ENCODE data around the gene CCDC185.
A peak's percentile ranks its signal among the peaks of the same experiment; 100 is the strongest.

CCDC185 gene

GRCh38 chr1:223393275-223394214 lies at the start of gene CCDC185:
CCDC185 (plus strand) TSS chr1:223393415; CDS start chr1:223393476, 61 bp downstream.
- DNase-seq (ENCODE audit: low spot score): no peak

- DNase-seq (ENCODE audit: low spot score): no peak
These were observed 49.5 kb upstream of the CCDC185 start for GRCh38 chr1:223343692-223344091.

GRCh38 chr1:223344491-223344890 lies 48.7 kb upstream of the CCDC185 start:
- DNase-seq (ENCODE audit: low spot score): no peak

DNA sequence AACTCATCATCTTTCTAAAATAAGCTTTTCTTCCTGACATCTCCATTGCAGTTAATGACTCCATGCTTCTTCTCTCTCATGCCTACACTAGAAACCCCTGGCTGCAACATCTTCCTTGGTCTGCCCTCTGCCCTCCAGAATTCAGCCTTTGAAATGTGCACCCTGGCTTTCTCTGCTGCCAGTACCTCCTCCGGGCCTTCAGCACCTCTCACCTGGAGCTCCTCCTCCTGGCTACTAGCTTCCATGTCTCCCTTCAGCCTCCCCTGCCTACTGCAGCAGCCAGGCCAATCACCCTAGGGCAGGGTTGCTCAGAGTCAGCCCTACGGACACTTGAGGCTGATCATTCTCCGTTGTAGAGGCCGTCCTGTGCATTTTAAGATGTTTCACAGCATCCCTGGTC lies 47.5 kb upstream of the CCDC185 start:
- DNase-seq (ENCODE audit: low spot score): no peak

- no peak for DNase-seq (ENCODE audit: low spot score)
These were observed 46.9 kb upstream of the CCDC185 start for GRCh38 chr1:223346311-223346710.

DNA sequence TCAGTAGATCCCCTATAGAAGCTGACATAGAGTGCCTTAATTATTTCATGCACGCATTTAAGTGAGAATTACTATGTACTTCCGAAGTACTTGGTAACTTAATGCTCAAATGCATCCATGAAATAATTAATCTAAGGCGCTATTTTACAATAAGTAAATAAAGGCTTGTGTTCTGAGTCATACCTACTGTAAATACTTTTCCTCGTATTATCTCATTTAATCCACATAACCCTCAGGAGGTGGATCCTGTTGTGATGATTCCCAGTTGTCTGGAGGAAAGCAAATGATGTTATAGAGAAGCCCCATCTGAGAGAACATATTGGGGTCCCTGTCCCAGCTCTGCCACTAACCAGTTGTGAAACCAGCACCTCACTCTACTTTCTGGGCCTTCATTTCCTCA lies 45.6 kb upstream of the CCDC185 start:
- no peak for DNase-seq (ENCODE audit: low spot score)

- no peak for DNase-seq (ENCODE audit: low spot score)
These were observed 44.8 kb upstream of the CCDC185 start for GRCh38 chr1:223348439-223348838.

DNA sequence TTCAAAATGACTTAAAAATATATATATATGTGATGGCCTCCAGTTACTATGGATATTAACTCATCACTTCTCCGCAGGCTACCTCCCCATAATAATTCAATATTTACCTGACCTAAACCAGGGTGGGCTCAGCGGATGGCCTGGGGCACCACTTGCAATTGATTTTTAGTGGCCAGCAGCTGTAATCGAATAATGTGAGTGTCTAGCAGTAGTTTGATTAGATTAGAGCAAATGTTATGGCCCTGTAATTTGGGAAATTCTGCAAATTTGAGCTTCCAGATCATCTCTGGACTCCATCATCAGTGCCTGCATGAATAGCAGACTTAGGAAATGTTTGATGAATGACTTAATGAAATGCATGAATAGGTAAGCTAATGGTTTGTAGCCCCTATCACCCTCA lies 44.0 kb upstream of the CCDC185 start:
- no peak for DNase-seq (ENCODE audit: low spot score)

GRCh38 chr1:223350361-223350908 lies 42.8 kb upstream of the CCDC185 start:
- DNase-seq (ENCODE audit: low spot score): no peak

DNA sequence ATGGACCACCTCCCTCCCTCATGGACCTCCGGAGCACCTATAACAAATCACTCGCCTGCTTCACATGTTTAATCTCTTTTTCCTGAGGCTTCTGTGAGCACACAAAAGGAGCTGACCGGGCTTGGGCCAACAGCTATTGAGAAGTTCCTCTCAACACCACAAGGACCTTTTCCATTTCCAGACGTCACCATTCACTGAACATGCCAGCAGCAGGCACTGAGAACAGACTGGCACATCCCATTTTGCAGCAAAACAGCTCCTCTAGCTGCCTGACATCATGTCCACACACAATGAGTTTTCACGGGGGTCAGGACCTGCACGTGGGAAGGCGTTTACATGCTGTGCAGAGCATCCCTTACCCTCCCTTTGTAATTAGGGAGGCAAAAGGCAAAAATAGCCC lies 40.3 kb upstream of the CCDC185 start:
- no peak for DNase-seq (ENCODE audit: low spot score)

- no peak for DNase-seq (ENCODE audit: low spot score)
These were observed 39.3 kb upstream of the CCDC185 start for GRCh38 chr1:223353939-223354338.

GRCh38 chr1:223355699-223356098 lies 37.5 kb upstream of the CCDC185 start:
- DNase-seq (ENCODE audit: low spot score): no peak

GRCh38 chr1:223358826-223359225 lies 34.4 kb upstream of the CCDC185 start:
- DNase-seq (ENCODE audit: low spot score): no peak

- no peak for DNase-seq (ENCODE audit: low spot score)
These were observed 30.0 kb upstream of the CCDC185 start for GRCh38 chr1:223363057-223363855.

GRCh38 chr1:223363856-223364684 lies 29.1 kb upstream of the CCDC185 start, which contains the start of gene SUSD4:
SUSD4 (minus strand) TSS chr1:223364176; CDS start chr1:223363425, 751 bp downstream.
- DNase-seq (ENCODE audit: low spot score): peak; percentile 31

GRCh38 chr1:223364685-223365382 lies 28.4 kb upstream of the CCDC185 start:
- DNase-seq (ENCODE audit: low spot score): no peak

DNA sequence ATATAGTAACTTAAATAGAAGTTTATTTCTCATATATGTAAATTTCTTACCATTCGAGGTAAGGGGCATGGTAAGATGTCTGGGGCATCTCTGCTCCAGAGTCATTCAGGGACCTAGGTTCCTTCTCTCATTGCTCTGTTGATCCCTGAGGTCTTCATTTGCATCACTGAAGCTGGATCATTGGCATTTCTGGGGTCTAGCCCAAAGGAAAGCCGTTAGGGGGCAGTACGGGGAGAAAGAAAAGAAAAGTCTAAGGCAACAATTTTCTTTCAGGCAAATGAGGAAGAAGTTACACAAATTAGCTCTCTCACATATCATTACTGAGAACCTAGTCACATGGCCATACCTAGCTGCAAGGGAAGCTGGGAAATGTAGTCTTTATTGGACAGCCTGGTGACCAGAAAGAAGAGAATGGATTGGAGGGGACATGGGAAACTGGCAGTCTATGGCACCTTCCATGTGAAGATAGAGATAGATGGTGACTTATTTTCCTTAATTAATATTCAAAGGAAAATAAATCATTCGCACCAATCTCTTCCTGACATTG lies 19.1 kb upstream of the CCDC185 start:
- DNase-seq (ENCODE audit: low spot score): no peak

DNA sequence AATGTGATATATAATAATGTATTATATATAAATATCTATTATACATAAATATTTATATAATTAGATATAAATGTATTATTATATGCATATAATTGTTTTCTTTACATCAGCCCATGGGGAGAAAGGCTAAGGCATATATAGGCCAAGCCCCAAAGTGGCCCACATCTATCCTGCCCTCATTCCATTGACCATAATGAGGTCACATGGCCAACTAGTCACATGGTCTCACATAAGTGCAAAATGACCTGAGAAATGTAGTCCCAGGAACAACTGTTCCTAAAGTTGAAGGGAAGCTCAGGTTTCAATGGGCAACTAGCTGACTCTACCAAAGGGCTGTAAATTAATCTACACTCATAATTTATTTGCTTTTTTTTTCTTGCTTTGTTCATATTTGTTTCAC lies 14.5 kb upstream of the CCDC185 start:
- no peak for DNase-seq (ENCODE audit: low spot score)

- DNase-seq (ENCODE audit: low spot score): no peak
These were observed 7.2 kb upstream of the CCDC185 start for GRCh38 chr1:223386013-223386412.

GRCh38 chr1:223390618-223391017 lies 2.6 kb upstream of the CCDC185 start:
- no peak for DNase-seq (ENCODE audit: low spot score)

DNA sequence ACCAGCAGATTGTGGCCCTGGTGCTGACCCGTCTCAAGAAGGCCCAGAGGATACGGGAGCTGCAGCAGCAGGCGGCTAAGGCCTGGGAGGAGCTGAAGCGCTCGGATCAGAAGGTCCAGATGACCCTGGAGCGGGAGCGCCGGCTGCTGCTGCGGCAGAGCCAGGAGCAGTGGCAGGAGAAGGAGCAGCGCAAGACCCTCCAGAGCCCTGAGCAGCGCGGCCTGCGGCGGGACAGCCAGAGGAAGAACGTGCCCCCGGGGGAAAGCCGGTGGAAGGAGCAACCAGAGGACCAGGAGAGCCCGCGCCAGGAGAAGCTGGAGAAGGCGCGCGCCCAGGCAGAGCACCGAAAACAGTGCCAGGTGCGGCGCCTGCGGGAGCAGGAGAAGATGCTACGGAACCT lies 1.0 kb downstream of the CCDC185 start:
- DNase-seq (ENCODE audit: low spot score): no peak
